ENCODE data around the gene ZNF493.

Gene ZNF493

DNA sequence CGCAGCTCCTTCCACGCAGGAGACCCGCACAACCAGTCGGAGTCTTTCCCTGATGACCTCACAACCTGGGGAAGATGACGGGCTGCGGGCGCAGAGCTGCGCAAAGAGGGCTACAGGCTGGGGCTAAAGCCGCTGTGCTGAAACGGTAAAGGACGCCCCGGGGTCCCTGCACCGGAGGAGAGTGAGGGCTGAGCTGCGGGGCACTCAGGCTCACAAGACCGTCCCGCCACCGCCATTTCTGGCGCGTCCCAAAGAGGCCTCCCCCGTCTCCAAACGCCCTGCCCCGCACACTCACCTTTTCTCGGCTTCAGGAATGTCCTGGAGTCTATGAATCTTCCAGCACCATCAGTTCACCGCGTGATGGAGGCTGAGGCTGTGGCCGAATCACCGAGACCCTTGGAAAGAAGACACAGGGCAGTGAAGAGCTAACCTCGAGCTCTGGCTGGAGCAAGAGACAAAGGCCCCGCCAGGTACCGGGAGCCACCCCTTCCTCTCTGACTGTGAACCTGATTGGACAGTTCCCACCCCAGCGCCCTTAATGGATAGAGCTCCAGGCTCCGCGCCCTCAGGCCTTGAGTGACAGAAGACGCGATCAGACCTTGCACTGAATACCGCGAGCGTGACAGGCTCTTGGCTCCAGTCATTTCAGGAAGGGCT, 66.6 kb downstream of the ZNF493 start:
- DNase-seq (ENCODE audit: low read depth), result no peak

DNA sequence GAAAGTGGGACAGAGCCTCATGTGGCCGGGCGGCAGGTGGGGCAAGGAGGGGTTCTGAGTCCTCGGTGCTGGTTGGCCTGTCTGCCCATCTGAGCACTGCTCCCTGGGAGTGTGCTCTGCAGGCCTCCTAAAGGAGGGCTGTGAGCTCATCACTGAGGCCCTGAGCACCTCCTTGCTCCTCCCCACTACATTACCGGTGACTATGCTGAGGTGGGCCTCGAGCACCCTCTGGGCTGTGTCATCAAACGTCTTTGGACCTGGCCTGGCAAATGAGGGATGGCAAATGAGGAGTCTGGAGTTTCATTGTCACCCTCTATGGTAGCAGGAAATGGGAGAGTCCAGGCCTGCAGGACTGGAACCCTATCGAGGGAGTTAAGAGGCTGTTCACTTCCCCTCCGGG, 69.7 kb downstream of the ZNF493 start:
- DNase-seq (ENCODE audit: low read depth), result no peak

DNA sequence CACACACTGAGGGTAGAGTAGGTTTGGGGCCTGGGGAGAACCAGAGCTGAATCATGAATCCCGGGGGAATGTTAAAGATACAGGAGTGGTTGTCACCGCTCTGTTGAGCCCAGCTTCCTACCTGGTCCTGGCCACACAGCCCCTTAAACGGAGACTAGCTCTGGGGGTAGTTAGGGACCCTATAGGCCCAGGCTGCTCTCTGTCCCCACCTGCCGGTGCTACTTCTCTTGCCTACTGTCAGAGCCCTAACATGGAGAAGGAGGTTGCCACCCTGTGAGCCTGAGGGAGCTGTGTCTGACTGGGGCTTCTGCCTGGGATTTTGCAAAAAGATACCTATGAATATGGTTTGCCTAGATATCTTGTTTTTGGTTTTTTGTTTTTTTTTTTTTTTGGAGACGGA, 71.9 kb downstream of the ZNF493 start:
- DNase-seq (ENCODE audit: low read depth), result no peak

DNA sequence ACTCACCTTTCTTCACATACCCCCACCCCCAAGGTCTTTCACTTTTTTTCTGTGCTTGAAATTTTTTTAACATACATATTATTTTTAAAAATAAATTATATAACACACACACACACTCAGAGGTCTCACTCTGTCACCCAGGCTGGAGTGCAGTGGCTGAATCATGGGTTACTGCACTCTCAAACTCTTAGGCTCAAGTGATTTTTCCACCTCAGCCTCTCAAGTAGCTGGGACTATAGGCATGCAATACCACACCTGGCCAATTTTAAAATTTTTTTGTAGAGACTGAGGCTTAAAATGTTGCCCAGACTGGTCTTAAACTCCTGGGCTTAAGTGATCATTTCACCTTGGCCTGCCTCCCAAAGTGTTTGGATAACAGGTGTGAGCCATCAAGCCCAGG, 75.6 kb downstream of the ZNF493 start:
- no peak for DNase-seq (ENCODE audit: low read depth)

DNA sequence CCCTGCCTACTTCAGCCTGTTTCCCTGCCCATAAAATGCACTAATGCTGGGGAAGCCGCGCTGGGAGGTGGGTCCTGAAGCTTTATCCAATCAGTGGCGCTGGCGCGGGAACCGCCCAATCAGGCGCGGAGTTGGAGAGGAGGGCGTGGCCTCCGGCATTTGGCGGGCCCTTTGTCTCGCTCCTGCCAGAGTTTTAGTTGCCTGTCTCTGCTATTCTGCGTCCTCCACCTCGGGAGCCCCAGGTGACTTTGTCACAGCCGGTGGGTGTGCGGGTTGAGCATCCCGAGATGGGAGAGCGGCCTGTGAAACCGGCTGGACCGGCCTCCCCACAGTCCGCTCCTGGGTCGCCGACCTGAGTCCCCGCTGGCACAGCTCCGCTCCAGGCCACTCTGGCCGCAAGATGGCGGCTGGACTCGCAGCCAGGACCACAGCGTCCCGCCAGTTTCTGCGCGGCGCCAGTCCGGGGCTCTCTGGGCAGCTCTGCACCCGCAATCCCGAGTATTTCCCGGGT, 77.8 kb downstream of the ZNF493 start:
- no peak for DNase-seq (ENCODE audit: low read depth)

All from CMK (cell line).